Sciatic nerve (tissue), 2 donors: ENCODE measurements around the gene ANKRD60. TPM values are rescaled to one million over a fixed set of nuclear protein-coding genes. Genes with fewer than 3 reads are reported as not detected.

ENCODE experiments used
- ATAC-seq: fragments of 200-7000 bp; cut with Tn5 transposase; one replicate; pipeline ENCODE4 v1.9.1; 2020; ENCODE audit warnings: mild to moderate bottlenecking, moderate library complexity
- DNase-seq: peaks from one replicate; pipeline ENCODE4 v3.0.0-alpha.2; 2020; ENCODE audit warnings: low spot score
- intact Hi-C: fragments of 100-400 bp; cut with DNase I; formaldehyde crosslinking; loops from one replicate; pipeline ENCODE4 v1.14.2; 2022
- total RNA-seq: library from RNA; stranded (reverse); fragmentation: NEBNext Ultra II Directional; extraction: Animal tissue kit (Norgen Biotek cat#: 25700); gene quantifications from one replicate; pipeline ENCODE4 v1.2.1, GENCODE V29; 2021
- donor health status: DM: no; HTN: no; CAD: no.
- donor health status: DM: no; HTN: no; CAD: no.

Gene ANKRD60
- total RNA-seq, 1 donor from 2014 or later, result not detected

GRCh38 chr20:58202044-58202443, 26.4 kb downstream of the ANKRD60 start:
- intact Hi-C loops, result no loop called here
- ATAC-seq (no peak), DNase-seq (no peak)

GRCh38 chr20:58201616-58202015, 26.8 kb downstream of the ANKRD60 start:
- DNase-seq, result no peak
- intact Hi-C loops, result no loop called here
- ATAC-seq, result no peak

- intact Hi-C loops, result no loop called here
- ATAC-seq (no peak), DNase-seq (no peak)
Observed at GRCh38 chr20:58199469-58199868, 29.0 kb downstream of the ANKRD60 start.

- intact Hi-C loops, result no loop called here
- DNase-seq (no peak), ATAC-seq (no peak)
Observed at GRCh38 chr20:58198901-58199355, 29.5 kb downstream of the ANKRD60 start.

- ATAC-seq (no peak), DNase-seq (no peak)
- intact Hi-C loops, result no loop called here
Observed at GRCh38 chr20:58198384-58198783, 30.1 kb downstream of the ANKRD60 start.

- no peak for ATAC-seq
- no peak for DNase-seq
- intact Hi-C loops, result no loop called here
Observed at GRCh38 chr20:58197185-58197469, 31.3 kb downstream of the ANKRD60 start.

- no peak for DNase-seq
- intact Hi-C loops, result no loop called here
- no peak for ATAC-seq
Observed at GRCh38 chr20:58196402-58197184, 31.9 kb downstream of the ANKRD60 start.

GRCh38 chr20:58195047-58195446, 33.4 kb downstream of the ANKRD60 start:
- intact Hi-C loops, result no loop called here
- no peak for ATAC-seq
- DNase-seq, result no peak

- intact Hi-C loops, result no loop called here
- ATAC-seq, result no peak
- no peak for DNase-seq
Observed at GRCh38 chr20:58194175-58194791, 34.2 kb downstream of the ANKRD60 start.

- intact Hi-C loops, result no loop called here
- DNase-seq (no peak), ATAC-seq (no peak)
Observed at GRCh38 chr20:58192567-58192966, 35.9 kb downstream of the ANKRD60 start.

- DNase-seq (no peak), ATAC-seq (no peak)
- intact Hi-C loops, result no loop called here
Observed at GRCh38 chr20:58192065-58192464, 36.4 kb downstream of the ANKRD60 start.

- no peak for DNase-seq
- ATAC-seq, result no peak
- intact Hi-C loops, result no loop called here
Observed at GRCh38 chr20:58188527-58188926, 39.9 kb downstream of the ANKRD60 start.

- ATAC-seq (no peak), DNase-seq (no peak)
- intact Hi-C loops, result no loop called here
Observed at GRCh38 chr20:58184984-58185383, 43.5 kb downstream of the ANKRD60 start.

GRCh38 chr20:58184063-58184462, 44.4 kb downstream of the ANKRD60 start:
- DNase-seq (no peak), ATAC-seq (no peak)
- intact Hi-C loops, result no loop called here

- DNase-seq, result no peak
- ATAC-seq, result no peak
- intact Hi-C loops, result no loop called here
Observed at GRCh38 chr20:58182521-58183140, 45.8 kb downstream of the ANKRD60 start.

- intact Hi-C loops, result loop anchor here (2.0 kb wide), 1 partner anchor 523 kb away; no protein-coding TSS in a partner anchor
- DNase-seq (peak; percentile 83), ATAC-seq (peak; percentile 66)
Observed at GRCh38 chr20:58179432-58180099, 48.9 kb downstream of the ANKRD60 start.

GRCh38 chr20:58179083-58179431, 49.4 kb downstream of the ANKRD60 start:
- intact Hi-C loops, result loop anchor here (2.0 kb wide), 1 partner anchor 522 kb away; no protein-coding TSS in a partner anchor
- no peak for ATAC-seq
- DNase-seq, result no peak

GRCh38 chr20:58177799-58178198, 50.7 kb downstream of the ANKRD60 start:
- intact Hi-C loops, result loop anchor here (2.0 kb wide), 1 partner anchor 521 kb away; no protein-coding TSS in a partner anchor
- DNase-seq (no peak), ATAC-seq (no peak)

GRCh38 chr20:58175836-58176235, 52.6 kb downstream of the ANKRD60 start:
- DNase-seq (no peak), ATAC-seq (no peak)
- intact Hi-C loops, result no loop called here

GRCh38 chr20:58175425-58175824, 53.0 kb downstream of the ANKRD60 start:
- ATAC-seq, result peak; percentile 4
- no peak for DNase-seq
- intact Hi-C loops, result no loop called here
